Immature natural killer cell (primary cell): ENCODE data around the gene C1R. TPM values are rescaled to one million over a fixed set of nuclear protein-coding genes. Genes with fewer than 3 reads are reported as not detected.

Experiments used
- DNase-seq, 3 donors: peaks; one replicate each; pipeline ENCODE4 v3.0.0; 2022; ENCODE audit warnings: mixed read lengths in 1 of 3
- H3K27ac Mint-ChIP-seq, 6 donors: one replicate each; pipeline ENCODE4 v1.8.0; 2020; ENCODE audit warnings: mixed read lengths in 6 of 6, mild to moderate bottlenecking in 5 of 6, inconsistent platforms in 4 of 6, moderate library complexity in 3 of 6
- H3K27me3 Mint-ChIP-seq, 3 donors: one replicate each; pipeline ENCODE4 v1.8.0; 2020 to 2021; ENCODE audit warnings: low read depth in 3 of 3, mild to moderate bottlenecking in 3 of 3, mixed read lengths in 3 of 3, moderate library complexity in 3 of 3, inconsistent platforms in 1 of 3
- H3K36me3 Mint-ChIP-seq, 3 donors: one replicate each; pipeline ENCODE4 v1.8.0; 2020; ENCODE audit warnings: mixed read lengths in 3 of 3, inconsistent platforms in 2 of 3, mild to moderate bottlenecking in 2 of 3
- H3K4me1 Mint-ChIP-seq, 2 donors: one replicate each; pipeline ENCODE4 v1.8.0; 2020; ENCODE audit warnings: inconsistent platforms in 2 of 2, mild to moderate bottlenecking in 2 of 2, mixed read lengths in 2 of 2, moderate library complexity in 1 of 2
- H3K4me3 Mint-ChIP-seq, 5 donors: one replicate each; pipeline ENCODE4 v1.8.0; 2020; ENCODE audit warnings: mild to moderate bottlenecking in 5 of 5, mixed read lengths in 5 of 5, inconsistent platforms in 3 of 5, moderate library complexity in 3 of 5
- H3K9me3 Mint-ChIP-seq, 6 donors: one replicate each; pipeline ENCODE4 v1.8.0; 2020; ENCODE audit warnings: mild to moderate bottlenecking in 6 of 6, mixed read lengths in 6 of 6, inconsistent platforms in 4 of 6, moderate library complexity in 3 of 6
- polyA plus RNA-seq, 3 donors: library from polyadenylated mRNA; unstranded; fragments of 300-500 nt; fragmentation: Illumina TruSeq; gene quantifications; one replicate each; pipeline ENCODE4 v1.2.3, GENCODE V29; 2021

Gene C1R
- polyA plus RNA-seq, 3 donors from 2014 or later: 0.98 to 3.9 TPM; not detected in 1

GRCh38 chr12:7128681-7129286, 36.5 kb upstream of the C1R start, which contains the start of gene RBP5:
Gene RBP5, minus strand, starts transcription at chr12:7128889. Its CDS starts 114 bp downstream, at chr12:7128775.
- H3K27me3 Mint-ChIP-seq: peaks cover 0 to 5% (median 2%) of the 10 kb centered on the region in 3 donors
- peak within 1 kb of the TSS; percentile 90 to 99 (median 96) for H3K27ac Mint-ChIP-seq
- peak within 1 kb of the TSS; percentile 95 to 99 (median 98) for H3K4me3 Mint-ChIP-seq
- peaks cover 32 to 43% of the 10 kb centered on the region in 2 donors for H3K4me1 Mint-ChIP-seq
- DNase-seq: no peak
- no peaks in the 10 kb centered on the region for H3K9me3 Mint-ChIP-seq
- peaks cover 0 to 5% (median 1%) of the 10 kb centered on the region in 3 donors for H3K36me3 Mint-ChIP-seq

- H3K27ac Mint-ChIP-seq: peak overlapping the region in 5 of 6 donors; percentile 57 to 86 (median 80)
- no peaks in the 10 kb centered on the region for H3K9me3 Mint-ChIP-seq
- peak overlapping the region; percentile 63 to 99 (median 98) for H3K4me3 Mint-ChIP-seq
- peaks cover 0 to 5% (median 0%) of the 10 kb centered on the region in 3 donors for H3K36me3 Mint-ChIP-seq
- DNase-seq: no peak
- peaks cover 0 to 5% (median 2%) of the 10 kb centered on the region in 3 donors for H3K27me3 Mint-ChIP-seq
- H3K4me1 Mint-ChIP-seq: peaks cover 32 to 43% of the 10 kb centered on the region in 2 donors
Measured at GRCh38 chr12:7127916-7128626, 35.8 kb upstream of the C1R start.

GRCh38 chr12:7125632-7126227, 33.5 kb upstream of the C1R start:
- H3K27me3 Mint-ChIP-seq: peaks cover 0 to 2% (median 2%) of the 10 kb centered on the region in 3 donors
- no peak overlapping the region for H3K4me3 Mint-ChIP-seq
- H3K4me1 Mint-ChIP-seq: peaks cover 11 to 23% of the 10 kb centered on the region in 2 donors
- DNase-seq: no peak
- peaks cover 0 to 9% (median 0%) of the 10 kb centered on the region in 3 donors for H3K36me3 Mint-ChIP-seq
- peak overlapping the region in 1 of 6 donors; percentile 5 for H3K27ac Mint-ChIP-seq
- H3K9me3 Mint-ChIP-seq: no peaks in the 10 kb centered on the region

GRCh38 chr12:7123806-7124522, 31.7 kb upstream of the C1R start:
- H3K27me3 Mint-ChIP-seq: peaks cover 0 to 2% (median 0%) of the 10 kb centered on the region in 3 donors
- no peak overlapping the region for H3K4me3 Mint-ChIP-seq
- peaks cover 7 to 14% of the 10 kb centered on the region in 2 donors for H3K4me1 Mint-ChIP-seq
- peaks cover 0 to 9% (median 0%) of the 10 kb centered on the region in 3 donors for H3K36me3 Mint-ChIP-seq
- no peaks in the 10 kb centered on the region for H3K9me3 Mint-ChIP-seq
- DNase-seq: no peak
- no peak overlapping the region for H3K27ac Mint-ChIP-seq

GRCh38 chr12:7122811-7123769, 30.8 kb upstream of the C1R start:
- H3K36me3 Mint-ChIP-seq: peaks cover 0 to 13% (median 5%) of the 10 kb centered on the region in 3 donors
- H3K27ac Mint-ChIP-seq: no peak overlapping the region
- DNase-seq: no peak
- no peak overlapping the region for H3K4me3 Mint-ChIP-seq
- peaks cover 0 to 2% (median 1%) of the 10 kb centered on the region in 3 donors for H3K27me3 Mint-ChIP-seq
- H3K4me1 Mint-ChIP-seq: peaks cover 3 to 7% of the 10 kb centered on the region in 2 donors
- no peaks in the 10 kb centered on the region for H3K9me3 Mint-ChIP-seq

- no peak for DNase-seq
- Mint-ChIP-seq H3K36me3 (peaks cover 2 to 16% (median 11%) of the 10 kb centered on the region in 3 donors), H3K4me3 (no peak overlapping the region), H3K27ac (no peak overlapping the region), H3K9me3 (no peaks in the 10 kb centered on the region), H3K4me1 (no peaks in the 10 kb centered on the region), H3K27me3 (peaks cover 0 to 1% (median 0%) of the 10 kb centered on the region in 3 donors)
Measured at GRCh38 chr12:7121324-7121723, 29.1 kb upstream of the C1R start.

GRCh38 chr12:7120166-7120565, 27.9 kb upstream of the C1R start:
- Mint-ChIP-seq H3K27ac (no peak overlapping the region), H3K9me3 (no peaks in the 10 kb centered on the region), H3K27me3 (peaks cover 0 to 3% (median 0%) of the 10 kb centered on the region in 3 donors), H3K36me3 (peaks cover 9 to 22% (median 11%) of the 10 kb centered on the region in 3 donors), H3K4me1 (no peaks in the 10 kb centered on the region), H3K4me3 (no peak overlapping the region)
- no peak for DNase-seq

GRCh38 chr12:7118881-7119280, 26.6 kb upstream of the C1R start:
- Mint-ChIP-seq H3K4me1 (no peaks in the 10 kb centered on the region), H3K27ac (no peak overlapping the region), H3K27me3 (peaks cover 0 to 3% (median 0%) of the 10 kb centered on the region in 3 donors), H3K9me3 (no peaks in the 10 kb centered on the region), H3K36me3 (peaks cover 9 to 27% (median 11%) of the 10 kb centered on the region in 3 donors), H3K4me3 (no peak overlapping the region)
- no peak for DNase-seq

- H3K27ac Mint-ChIP-seq: no peak overlapping the region
- H3K4me3 Mint-ChIP-seq: no peak overlapping the region
- H3K9me3 Mint-ChIP-seq: no peaks in the 10 kb centered on the region
- peaks cover 0 to 3% (median 0%) of the 10 kb centered on the region in 3 donors for H3K27me3 Mint-ChIP-seq
- no peak for DNase-seq
- H3K36me3 Mint-ChIP-seq: peaks cover 9 to 30% (median 11%) of the 10 kb centered on the region in 3 donors
- peaks cover 5 to 9% of the 10 kb centered on the region in 2 donors for H3K4me1 Mint-ChIP-seq
Measured at GRCh38 chr12:7117670-7118069, 25.4 kb upstream of the C1R start.

GRCh38 chr12:7116916-7117315, 24.7 kb upstream of the C1R start:
- H3K27me3 Mint-ChIP-seq: peaks cover 0 to 3% (median 0%) of the 10 kb centered on the region in 3 donors
- H3K36me3 Mint-ChIP-seq: peaks cover 9 to 29% (median 11%) of the 10 kb centered on the region in 3 donors
- no peak overlapping the region for H3K4me3 Mint-ChIP-seq
- H3K9me3 Mint-ChIP-seq: no peaks in the 10 kb centered on the region
- DNase-seq: no peak
- no peak overlapping the region for H3K27ac Mint-ChIP-seq
- H3K4me1 Mint-ChIP-seq: peaks cover 5 to 9% of the 10 kb centered on the region in 2 donors

- Mint-ChIP-seq H3K9me3 (no peaks in the 10 kb centered on the region), H3K36me3 (peaks cover 9 to 27% (median 11%) of the 10 kb centered on the region in 3 donors), H3K27me3 (peaks cover 0 to 3% (median 0%) of the 10 kb centered on the region in 3 donors), H3K4me3 (no peak overlapping the region), H3K4me1 (peaks cover 5 to 9% of the 10 kb centered on the region in 2 donors), H3K27ac (no peak overlapping the region)
- no peak for DNase-seq
Measured at GRCh38 chr12:7116196-7116595, 24.0 kb upstream of the C1R start.

- DNase-seq: no peak
- Mint-ChIP-seq H3K27ac (no peak overlapping the region), H3K9me3 (no peaks in the 10 kb centered on the region), H3K36me3 (peaks cover 9 to 27% (median 11%) of the 10 kb centered on the region in 3 donors), H3K4me1 (peaks cover 8 to 16% of the 10 kb centered on the region in 2 donors), H3K4me3 (no peak overlapping the region), H3K27me3 (peaks cover 0 to 3% (median 0%) of the 10 kb centered on the region in 3 donors)
Measured at GRCh38 chr12:7114851-7115250, 22.6 kb upstream of the C1R start.
